NCI-H82 (cell line): ENCODE results near the gene HEPACAM2.

Experiments used
- DNase-seq: peaks from one replicate; lab custom pipeline; 2025; lab: John Stamatoyannopoulos, UW

HEPACAM2 gene

DNA sequence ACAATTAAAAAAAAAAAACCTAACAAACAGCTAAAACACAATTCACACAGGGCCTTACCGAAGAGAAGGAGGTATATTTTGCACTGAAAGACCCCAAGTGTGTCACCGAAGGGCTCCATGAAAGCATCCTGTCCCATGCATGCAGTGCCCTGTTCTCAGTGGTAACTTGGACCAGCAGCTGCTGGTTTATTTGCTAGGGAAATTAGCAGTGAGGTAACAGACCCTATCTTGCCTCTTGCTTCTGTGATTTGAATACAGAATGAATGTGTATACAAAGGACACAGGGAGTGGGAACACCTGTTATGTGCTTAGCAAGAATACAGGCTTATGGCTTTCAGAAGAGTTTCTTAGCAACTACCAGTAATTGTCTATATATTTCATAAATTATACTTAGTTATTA is at the start of gene HEPACAM2:
HEPACAM2 (minus strand) TSS at position 160 of the 400 bp plus-strand sequence.
- peak; percentile 29 for DNase-seq

DNA sequence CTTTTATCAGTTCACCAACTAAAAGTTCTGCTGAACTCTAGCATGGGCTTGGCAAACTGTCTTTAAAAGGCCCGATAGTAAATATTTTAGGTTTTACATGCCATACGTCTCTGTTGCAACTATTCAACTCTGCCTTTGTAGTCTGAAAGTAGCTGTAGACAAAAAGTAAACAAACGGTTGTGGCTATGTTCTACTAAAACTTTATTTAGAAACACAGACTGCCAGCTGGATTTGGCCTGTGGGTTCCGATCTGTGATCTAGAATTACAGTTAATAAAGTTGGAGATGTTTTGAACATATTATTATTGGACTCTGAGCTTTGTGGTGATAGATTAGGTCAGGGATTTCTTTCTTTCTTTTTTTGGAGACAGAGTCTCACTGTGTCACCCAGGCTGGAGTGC is 39.0 kb upstream of the HEPACAM2 start:
- DNase-seq: no peak

DNA sequence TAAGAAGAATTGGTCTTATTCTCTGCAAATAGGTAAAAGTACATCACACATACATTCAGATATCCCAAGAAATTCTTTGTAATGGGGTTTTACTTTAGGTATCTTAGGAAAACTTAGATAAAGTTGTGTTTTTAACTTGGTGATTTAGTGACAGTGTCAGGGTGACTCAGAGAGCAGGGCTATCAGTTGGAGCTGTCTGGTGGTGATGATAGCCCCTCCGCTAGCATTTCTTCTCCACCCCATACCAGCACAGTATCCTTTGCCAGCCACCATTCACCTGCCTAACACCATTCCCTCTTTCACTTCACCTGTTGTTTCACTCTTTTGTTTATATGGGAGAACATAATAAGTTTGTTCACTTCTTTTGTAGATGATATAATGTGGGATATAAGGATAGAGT is 36.3 kb upstream of the HEPACAM2 start:
- no peak for DNase-seq

DNA sequence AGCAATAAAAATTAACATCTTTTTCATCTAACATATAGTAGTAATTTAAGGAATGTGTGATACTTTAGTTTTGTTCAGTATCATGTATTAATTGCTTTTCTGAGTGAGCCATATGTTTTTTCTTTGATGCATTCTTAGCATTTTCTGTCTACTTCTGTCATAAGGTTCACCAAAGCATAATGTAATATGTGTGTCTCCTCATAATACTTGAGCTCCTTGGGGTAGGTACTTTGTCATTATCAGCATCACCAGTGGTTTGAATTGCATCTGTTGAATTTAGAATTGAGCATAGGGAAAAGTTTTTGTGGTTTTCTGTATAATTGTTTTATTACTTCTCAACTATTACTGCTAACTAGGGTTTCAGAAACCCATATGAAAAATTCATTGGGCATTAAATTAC is 32.4 kb upstream of the HEPACAM2 start:
- no peak for DNase-seq

DNA sequence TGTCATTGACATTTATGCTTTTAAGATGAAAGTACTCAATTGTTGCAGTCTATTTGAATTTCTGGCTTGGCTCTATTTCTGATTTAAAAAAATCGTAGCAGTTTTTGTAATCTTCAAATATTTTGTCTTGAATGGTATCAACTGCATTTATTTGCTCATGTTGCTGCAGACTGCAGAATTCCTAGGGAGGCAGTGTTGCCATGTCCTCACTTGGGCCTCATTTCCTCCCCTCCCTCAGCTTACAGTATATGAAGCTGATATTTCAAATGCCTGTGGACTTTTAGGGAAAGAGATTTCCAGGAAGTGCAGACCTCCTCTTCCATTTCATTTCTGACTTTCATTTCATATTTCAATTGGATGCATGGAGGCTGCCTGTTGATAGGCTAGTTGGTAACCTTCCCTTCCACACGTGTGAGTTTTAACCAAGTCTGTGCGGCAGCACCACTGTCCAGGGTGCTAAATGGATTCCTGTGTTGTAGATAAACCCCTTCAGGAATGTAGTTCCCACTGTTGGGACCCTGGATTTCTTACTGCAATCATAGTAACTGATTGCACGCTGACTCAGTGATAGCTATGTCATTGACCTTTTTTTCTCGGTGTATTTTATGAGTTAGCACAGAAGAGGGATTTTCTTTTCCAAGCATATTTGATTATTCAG is 23.4 kb upstream of the HEPACAM2 start:
- no peak for DNase-seq

DNA sequence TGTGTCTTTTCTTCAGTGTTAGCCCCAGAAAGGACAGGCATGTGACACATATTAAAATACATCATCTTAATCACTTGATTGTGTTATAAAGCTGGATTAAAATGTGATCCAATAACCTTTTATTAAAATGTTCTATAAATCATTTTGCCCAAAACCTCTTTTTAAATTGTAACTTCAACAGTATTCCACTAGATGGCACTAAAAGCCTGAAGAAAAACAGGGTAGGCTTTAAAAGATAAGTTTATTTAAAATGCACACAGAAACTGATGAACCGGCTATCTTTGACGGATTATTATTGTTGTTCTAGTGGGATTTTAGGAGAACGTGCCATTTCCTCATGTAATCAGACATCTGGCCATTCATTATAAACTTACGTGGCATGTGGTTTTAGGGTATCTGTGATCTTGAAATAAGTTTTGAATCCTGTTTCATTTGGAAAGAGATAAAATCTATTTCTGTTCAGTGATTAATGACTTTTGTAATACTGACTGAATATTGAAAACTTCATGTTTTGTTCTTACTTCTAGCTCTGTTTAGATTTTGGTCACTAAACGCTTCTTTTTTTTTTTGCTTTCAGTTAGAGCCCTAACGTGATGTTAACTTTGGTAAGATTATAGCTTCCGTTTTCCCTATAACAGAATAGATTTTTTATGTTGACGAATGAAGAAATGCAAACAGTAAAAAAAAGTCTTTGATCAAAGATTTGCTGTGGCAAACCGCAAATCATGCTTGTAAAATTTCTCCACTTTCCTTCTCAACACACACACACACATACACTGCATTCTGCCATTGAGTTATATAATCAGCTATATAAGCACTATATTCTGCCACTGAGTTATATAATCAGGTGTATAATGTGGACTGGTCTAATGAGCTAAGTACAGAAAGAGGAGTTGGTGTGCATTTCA is 19.5 kb upstream of the HEPACAM2 start:
- DNase-seq: peak; percentile 31

DNA sequence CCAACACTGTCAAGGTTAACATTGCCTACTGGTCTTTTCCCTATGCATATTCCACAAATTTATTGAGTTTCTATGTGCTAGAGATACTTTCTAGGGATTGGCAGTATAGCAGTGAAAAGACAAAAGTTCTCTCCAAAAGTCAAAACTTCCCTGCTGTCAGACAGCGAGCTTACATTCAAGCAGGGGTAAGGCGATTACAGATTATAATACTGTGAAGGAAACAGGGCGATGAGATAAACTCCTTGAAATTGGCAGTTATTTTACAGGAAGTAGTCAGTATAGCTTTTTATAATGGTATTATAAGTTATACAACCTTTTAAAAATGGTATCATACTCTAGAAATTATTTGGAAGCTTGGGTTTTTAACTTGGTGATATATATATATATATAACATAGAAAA is 15.8 kb upstream of the HEPACAM2 start:
- peak; percentile 1 for DNase-seq

DNA sequence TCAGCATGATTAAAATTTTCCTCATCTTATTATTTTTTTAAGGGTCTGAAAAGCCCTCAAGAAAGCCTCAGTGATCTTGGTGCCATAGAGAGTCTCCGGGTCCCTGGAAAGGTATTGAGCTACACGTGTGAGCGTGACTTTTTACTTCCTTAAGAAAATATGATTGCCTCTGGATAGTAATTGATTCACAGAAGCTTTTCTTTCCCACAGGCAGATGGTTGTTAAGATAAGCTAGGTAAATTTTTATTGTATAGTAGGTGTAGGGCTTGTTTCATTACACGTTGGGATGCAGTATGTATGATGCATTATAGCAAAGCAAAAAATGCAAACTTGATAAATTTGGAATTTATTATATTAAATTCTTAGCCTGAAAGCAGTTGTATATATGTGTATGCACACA is 13.6 kb upstream of the HEPACAM2 start:
- DNase-seq: no peak

DNA sequence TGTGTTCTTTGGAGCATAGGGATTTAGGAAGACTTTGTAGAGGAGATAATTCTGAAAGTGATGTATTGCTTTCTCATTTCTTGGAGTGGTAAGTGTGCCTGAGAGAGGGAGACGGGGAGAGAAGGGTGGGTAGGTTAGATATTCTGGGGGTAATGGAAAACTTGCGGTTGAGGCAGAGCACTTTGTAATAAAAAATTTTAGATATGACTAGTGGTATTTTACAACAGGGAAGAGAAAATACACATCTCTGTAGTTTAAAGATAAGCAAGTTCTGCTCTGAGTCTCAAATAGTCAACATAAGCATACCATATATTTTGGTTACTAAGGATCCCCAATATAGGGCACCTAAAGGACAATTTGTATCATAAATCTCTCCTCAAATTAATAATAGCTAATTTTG is 12.5 kb upstream of the HEPACAM2 start:
- DNase-seq: no peak

DNA sequence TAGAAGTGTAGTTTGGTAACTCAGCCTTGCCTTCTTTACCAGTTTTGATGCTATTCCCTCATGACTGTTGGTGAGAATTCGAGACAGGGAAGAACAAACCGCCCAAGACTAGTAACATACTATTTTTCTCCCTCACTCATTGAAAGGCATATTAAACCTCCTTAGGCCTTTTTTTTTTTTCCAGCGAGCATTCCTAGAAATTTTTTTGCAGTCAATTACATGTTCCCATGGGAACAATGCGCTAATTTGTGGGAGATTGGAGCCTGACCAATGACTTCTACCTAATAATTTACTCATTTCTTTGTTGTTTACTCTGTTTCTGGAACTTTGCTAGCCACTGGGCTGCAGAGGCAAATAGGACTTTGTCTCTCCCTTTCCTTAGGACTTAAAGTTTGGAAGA is 11.9 kb upstream of the HEPACAM2 start:
- no peak for DNase-seq

DNA sequence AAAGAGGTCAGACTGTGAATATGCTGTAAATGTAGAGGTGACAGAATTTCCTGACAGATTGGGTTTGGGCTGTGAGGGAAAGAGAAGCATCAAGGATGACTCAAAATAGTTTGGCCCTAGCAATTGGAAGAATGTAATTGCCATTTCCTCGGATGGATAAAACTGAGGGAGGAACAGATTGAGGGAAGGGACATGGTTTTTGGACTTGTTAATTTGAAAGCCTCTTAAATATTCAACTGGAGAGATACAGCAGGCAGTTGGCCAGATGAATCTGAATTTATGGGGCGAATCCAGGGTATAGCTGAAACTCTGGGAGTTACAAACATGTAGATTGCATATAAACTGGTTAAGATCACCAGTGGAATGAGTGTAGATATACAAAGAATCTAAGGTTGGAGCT is 9.3 kb upstream of the HEPACAM2 start:
- no peak for DNase-seq

DNA sequence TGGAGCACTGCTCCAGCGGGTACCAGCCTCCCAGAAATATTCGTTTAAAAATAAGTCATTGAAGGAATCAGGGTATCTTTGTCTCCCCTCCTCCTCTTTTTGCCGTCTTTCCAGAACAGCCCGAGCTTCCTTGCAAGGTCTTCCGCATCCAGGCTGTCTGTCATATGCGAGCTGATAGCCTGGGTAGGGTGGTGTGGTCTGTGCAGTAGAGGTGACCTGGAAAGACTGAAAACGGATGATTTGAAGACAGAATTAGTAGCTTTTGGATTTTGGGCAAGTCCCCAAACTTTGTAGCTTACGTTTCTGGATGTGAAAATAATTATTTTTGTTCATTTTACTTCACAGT is 6.4 kb upstream of the HEPACAM2 start:
- DNase-seq: peak; percentile 39

DNA sequence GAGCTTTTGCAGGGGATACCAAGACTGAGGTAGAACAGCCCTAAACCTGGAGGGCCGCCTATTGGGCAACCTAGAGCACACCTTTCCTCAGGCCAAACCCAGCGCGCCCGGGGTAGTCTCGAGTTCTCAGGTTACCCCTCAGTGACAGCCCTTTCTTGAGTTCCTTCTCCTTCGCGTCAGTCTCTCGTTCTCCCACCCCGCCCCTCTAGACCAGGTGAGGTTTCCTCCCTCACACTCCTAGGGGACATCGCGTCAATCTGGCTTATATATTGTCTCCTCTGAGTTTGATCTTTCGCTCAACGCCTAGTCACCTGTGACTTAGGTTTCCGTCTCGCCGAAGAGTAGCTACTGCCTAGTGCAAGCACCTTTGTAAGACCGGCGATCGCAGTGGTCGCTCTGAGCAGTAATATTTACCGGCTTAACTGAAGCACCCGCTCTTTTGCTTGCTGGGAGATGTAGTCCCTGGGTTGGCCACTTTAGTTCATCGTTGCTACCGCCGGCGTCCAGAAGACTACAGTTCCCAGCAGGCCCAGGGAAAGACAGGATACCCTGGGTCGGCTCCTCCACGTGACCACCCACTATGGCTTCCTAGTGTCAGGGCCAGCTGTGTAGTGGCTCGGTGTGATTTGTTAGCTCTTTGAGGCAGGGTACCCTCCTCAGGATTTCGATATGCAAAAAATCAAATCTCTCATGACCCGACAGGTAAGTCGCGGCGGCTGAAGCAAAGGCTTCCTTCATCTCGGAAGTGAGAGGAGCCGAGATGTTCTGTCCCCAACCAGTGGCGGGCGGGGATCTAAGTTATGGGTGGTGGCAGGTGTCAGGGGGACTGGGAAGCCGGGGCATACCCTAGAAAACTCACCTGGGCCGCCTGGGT is 5.8 kb upstream of the HEPACAM2 start, which contains the start of gene VPS50:
VPS50 (plus strand) TSS at position 568 of the 874 bp plus-strand sequence; CDS start at position 670, 102 bp downstream.
- peak; percentile 98 for DNase-seq

DNA sequence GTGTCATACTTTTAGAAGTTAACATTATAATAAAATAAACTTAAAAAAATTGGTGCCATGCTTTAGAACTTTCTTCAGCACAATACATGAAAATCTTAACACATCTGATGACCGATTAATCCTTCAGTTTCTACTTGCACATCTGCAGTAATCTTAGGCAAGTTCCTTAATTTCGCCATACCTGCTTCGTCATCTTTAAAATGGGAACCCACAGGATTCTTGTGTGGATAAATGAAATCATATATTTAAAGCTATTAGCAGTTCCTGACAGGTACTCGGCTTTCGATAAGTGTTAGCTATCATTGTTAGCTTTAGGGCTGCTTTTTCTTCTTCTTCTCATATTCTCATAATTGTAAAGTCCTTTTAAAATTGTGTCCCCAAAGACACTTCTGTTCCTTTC is 5.0 kb upstream of the HEPACAM2 start:
- DNase-seq: no peak

DNA sequence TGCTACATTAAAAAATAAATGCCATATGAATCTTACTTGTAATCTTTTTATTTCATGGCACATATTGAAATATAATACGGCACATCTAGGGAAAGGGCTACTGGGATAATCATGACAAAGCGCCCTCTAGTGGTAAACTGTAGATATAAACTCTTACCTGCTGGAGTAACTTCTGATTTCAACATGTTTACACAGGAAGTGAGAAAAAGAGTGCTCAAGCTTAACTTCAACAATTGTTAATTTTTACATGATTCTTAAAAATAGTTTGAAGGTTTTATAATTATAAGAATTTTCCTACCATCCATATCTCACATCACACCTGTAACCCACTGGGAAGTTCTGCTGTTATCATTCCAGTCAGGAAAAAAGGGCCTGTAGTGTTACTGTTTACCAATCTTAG is 2.0 kb upstream of the HEPACAM2 start:
- peak; percentile 86 for DNase-seq

DNA sequence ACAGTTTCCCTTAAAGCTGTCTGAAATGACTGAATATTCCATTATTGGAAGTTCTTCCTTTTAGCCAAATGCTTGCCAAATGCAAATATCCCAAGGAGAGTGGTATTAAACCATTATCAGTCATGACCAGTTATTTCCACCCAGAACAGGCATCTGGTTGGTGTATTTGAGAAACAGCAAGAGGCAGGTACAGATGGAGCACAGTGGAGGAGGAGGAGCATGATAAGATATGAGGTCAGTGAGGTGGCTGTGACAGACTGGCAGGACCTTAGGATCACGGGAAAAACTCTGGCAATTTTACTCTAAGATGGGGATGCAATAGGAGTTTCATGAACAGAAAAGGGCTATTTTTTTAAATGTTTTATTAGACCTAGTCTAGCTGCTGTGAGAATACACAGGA is 6.4 kb downstream of the HEPACAM2 start:
- no peak for DNase-seq

DNA sequence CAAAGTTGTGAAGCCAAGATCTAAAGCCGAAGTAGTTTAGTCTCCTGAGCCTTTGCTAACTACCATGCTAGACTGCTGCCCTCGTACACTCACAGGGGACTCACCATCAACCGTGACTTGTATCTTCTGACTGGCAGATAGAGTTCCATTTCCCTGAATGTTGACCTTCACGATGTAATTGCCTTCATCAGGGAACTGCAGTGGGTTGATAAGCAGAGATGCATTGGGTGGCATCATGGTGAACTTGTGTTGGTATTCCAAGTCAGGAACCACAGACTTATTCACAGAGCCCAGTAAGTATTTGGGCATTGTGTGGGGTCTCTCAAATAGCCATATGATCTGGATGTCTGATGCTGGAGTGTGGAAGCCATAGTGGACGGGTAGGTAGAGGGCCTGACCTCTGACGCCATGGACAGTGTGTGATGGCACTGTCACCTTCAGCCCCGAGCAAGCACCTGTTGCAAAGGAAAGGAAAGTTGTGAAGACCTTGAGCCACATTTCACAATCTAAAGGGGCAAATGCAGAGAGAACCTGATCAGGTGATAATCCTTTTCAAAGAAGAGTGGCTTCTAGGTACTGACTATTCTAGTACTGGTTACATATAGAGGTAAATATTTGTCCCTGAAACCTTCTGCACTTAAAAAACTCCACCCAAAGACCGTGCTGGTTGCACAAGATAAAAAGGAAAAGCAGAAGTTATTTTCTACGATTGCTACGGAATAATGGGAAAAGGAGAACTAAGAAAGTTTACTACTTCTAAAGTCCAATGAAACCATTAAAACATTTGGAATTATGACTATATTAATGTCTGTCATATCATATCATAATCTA is 7.1 kb downstream of the HEPACAM2 start:
- DNase-seq: no peak

DNA sequence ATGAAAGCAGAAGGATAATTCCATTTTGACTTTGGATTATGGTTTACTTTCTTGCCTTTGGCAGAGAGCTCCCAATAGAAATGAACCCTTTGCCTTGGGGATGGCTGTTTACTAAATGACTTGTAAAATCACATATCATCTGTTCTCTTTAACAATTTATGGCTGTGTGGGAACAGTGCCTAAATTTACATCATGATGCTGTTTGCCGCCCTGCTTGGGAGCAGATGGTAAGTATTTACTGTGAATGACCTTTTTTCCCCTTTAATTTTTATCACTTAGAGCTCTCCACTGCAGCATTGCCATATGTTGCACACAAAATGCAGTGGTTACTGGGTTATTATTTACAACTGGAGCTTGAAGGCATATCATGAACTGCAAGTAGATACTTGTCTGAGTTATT is 13.4 kb downstream of the HEPACAM2 start:
- peak; percentile 79 for DNase-seq

DNA sequence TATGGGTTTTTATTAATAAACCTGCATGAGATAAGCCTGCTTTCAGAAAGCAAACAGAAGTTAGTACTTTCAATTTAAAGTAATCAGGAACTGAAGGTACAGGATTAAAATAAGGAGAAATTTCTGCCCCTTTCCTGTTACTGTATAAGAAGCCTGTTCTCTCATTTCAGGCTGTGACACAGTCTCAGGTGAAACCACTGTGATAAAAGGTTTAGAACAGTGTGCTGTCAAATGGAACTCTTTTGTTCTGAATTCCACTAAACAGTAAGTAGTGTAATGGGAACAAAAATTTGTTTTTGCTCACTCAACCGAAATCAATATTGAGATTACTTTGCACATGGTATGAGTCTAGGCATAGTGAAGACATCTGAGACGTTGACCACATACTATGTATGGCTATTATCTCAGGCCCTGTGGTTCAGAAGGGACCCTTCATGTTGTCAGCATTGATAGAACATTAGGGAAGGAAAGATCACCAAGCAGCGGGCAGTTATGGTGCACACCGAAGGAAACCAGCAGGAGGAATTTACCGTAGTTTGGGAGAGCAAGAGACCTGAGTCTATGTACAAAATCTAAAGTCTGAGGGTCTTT is 14.9 kb downstream of the HEPACAM2 start:
- DNase-seq: no peak

DNA sequence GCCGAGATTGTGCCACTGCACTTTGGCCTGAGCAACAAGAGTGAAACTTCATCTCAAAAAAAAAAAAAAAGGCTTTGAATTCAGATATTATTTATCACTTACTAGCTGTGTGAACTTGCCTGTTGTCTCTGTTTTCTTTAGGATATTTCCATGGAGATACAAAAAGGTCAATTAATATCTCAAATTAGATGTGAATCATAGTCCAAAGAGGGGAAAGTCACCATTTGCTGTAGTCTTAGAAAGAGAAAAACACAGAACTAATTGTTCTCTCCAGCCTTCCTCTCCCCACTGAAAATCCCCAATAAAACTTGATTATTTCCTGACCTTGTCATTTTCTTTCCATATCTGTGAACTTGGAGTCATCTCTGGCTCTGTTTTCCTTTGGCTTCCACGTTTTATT is 21.2 kb downstream of the HEPACAM2 start:
- DNase-seq: no peak

DNA sequence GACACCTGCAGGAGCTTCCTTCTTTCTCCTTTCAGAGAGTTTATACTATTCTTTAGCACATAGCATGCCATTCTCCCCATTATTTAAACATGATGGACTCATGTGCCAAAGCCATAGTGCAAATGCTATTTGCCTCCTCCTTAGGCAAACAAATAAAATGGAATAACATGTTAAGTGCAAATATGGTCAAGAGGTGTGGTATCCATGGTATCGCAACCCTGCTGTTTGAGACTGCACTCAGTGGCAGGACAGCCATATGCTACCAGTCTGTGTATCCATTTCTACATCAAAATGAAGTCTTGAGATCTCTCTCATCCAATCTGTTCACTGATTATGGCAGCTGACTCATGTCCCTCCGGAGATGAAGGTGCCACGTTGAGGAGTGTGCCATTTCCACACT is 22.8 kb downstream of the HEPACAM2 start:
- DNase-seq: no peak
